ENCODE results near the gene LRPPRC.
"Not testable (repeated sequence)": the region's sequence is repeated elsewhere in the genome, so short reads cannot be mapped to it uniquely, and the experiment has no call there.

The LRPPRC gene

GRCh38 chr2:43925431-43925830 lies 70.4 kb downstream of the LRPPRC start:
- in situ Hi-C loops (cut with HindIII; ENCODE audit: low sequenced_read_pairs): no loop called here

GRCh38 chr2:43924463-43924862 lies 71.3 kb downstream of the LRPPRC start:
- in situ Hi-C loops (cut with HindIII; ENCODE audit: low sequenced_read_pairs): no loop called here

GRCh38 chr2:43911136-43911790 lies 84.5 kb downstream of the LRPPRC start:
- in situ Hi-C loops (cut with HindIII; ENCODE audit: low sequenced_read_pairs): not testable (repeated sequence)

GRCh38 chr2:43906448-43907109 lies 89.2 kb downstream of the LRPPRC start:
- in situ Hi-C loops (cut with HindIII; ENCODE audit: low sequenced_read_pairs): no loop called here

- in situ Hi-C loops (cut with HindIII; ENCODE audit: low sequenced_read_pairs): no loop called here
These were observed 89.9 kb downstream of the LRPPRC start for GRCh38 chr2:43905871-43906270.

- in situ Hi-C loops (cut with HindIII; ENCODE audit: low sequenced_read_pairs): no loop called here
These were observed 90.4 kb downstream of the LRPPRC start for GRCh38 chr2:43905371-43905803.

- in situ Hi-C loops (cut with HindIII; ENCODE audit: low sequenced_read_pairs): loop anchor here (5.0 kb wide), 1 partner anchor 33 kb away; no protein-coding TSS in a partner anchor
These were observed 96.2 kb downstream of the LRPPRC start for GRCh38 chr2:43899589-43899988.

- in situ Hi-C loops (cut with HindIII; ENCODE audit: low sequenced_read_pairs): loop anchor here (5.0 kb wide), 1 partner anchor 33 kb away; no protein-coding TSS in a partner anchor
These were observed 96.9 kb downstream of the LRPPRC start for GRCh38 chr2:43898838-43899346.

- in situ Hi-C loops (cut with HindIII; ENCODE audit: low sequenced_read_pairs): loop anchor here (5.0 kb wide), 1 partner anchor 34 kb away; no protein-coding TSS in a partner anchor
These were observed 97.5 kb downstream of the LRPPRC start for GRCh38 chr2:43898134-43898837.

GRCh38 chr2:43897492-43897891 lies 98.3 kb downstream of the LRPPRC start:
- in situ Hi-C loops (cut with HindIII; ENCODE audit: low sequenced_read_pairs): loop anchor here (5.0 kb wide), 1 partner anchor 35 kb away; no protein-coding TSS in a partner anchor

GRCh38 chr2:43896906-43897305 lies 98.9 kb downstream of the LRPPRC start:
- in situ Hi-C loops (cut with HindIII; ENCODE audit: low sequenced_read_pairs): loop anchor here (5.0 kb wide), 1 partner anchor 35 kb away; no protein-coding TSS in a partner anchor

- in situ Hi-C loops (cut with HindIII; ENCODE audit: low sequenced_read_pairs): loop anchor here (5.0 kb wide), 2 partner anchors 38 to 42 kb away; no protein-coding TSS in a partner anchor
These were observed 101.0 kb downstream of the LRPPRC start for GRCh38 chr2:43894743-43895142.

- in situ Hi-C loops (cut with HindIII; ENCODE audit: low sequenced_read_pairs): loop anchor here (5.0 kb wide), 1 partner anchor 39 kb away; no protein-coding TSS in a partner anchor
These were observed 104.9 kb downstream of the LRPPRC start for GRCh38 chr2:43890855-43891254.

GRCh38 chr2:43889416-43889815 lies 106.4 kb downstream of the LRPPRC start:
- in situ Hi-C loops (cut with HindIII; ENCODE audit: low sequenced_read_pairs): no loop called here

- in situ Hi-C loops (cut with HindIII; ENCODE audit: low sequenced_read_pairs): no loop called here
These were observed 108.6 kb downstream of the LRPPRC start for GRCh38 chr2:43887176-43887575.

GRCh38 chr2:43885132-43885632 lies 110.6 kb downstream of the LRPPRC start:
- in situ Hi-C loops (cut with HindIII; ENCODE audit: low sequenced_read_pairs): no loop called here

- in situ Hi-C loops (cut with HindIII; ENCODE audit: low sequenced_read_pairs): no loop called here
These were observed 111.1 kb downstream of the LRPPRC start for GRCh38 chr2:43884689-43885088.

GRCh38 chr2:43882312-43882711 lies 113.5 kb downstream of the LRPPRC start:
- in situ Hi-C loops (cut with HindIII; ENCODE audit: low sequenced_read_pairs): no loop called here

- in situ Hi-C loops (cut with HindIII; ENCODE audit: low sequenced_read_pairs): no loop called here
These were observed 114.8 kb downstream of the LRPPRC start for GRCh38 chr2:43880952-43881351.

- in situ Hi-C loops (cut with HindIII; ENCODE audit: low sequenced_read_pairs): no loop called here
These were observed 115.3 kb downstream of the LRPPRC start for GRCh38 chr2:43880471-43880870.

GRCh38 chr2:43879261-43879660 lies 116.5 kb downstream of the LRPPRC start:
- in situ Hi-C loops (cut with HindIII; ENCODE audit: low sequenced_read_pairs): no loop called here

All from endothelial cell of hepatic sinusoid (primary cell).